Endodermal cell (in vitro differentiated cells): ENCODE data around the gene HES4. TPM values are rescaled to one million over a fixed set of nuclear protein-coding genes. Genes with fewer than 3 reads are reported as not detected.
A peak's percentile ranks its signal among the peaks of the same experiment; 100 is the strongest.

Source experiments
- DNase-seq: peaks from one replicate; pipeline ENCODE4 v3.0.0-alpha.2; 2017
- H3K27ac ChIP-seq: 2 replicates; pipeline ENCODE4 v1.5.1; 2013; ENCODE audit warnings: mild to moderate bottlenecking, low read depth, low read length, moderate library complexity
- H3K27me3 ChIP-seq: 2 replicates; pipeline ENCODE4 v1.6.1; 2013; ENCODE audit warnings: mild to moderate bottlenecking, low read length, moderate library complexity; ENCODE audit not compliant: insufficient read depth, control insufficient read depth, poor library complexity, severe bottlenecking
- H3K36me3 ChIP-seq: 2 replicates; pipeline ENCODE4 v1.7.0; 2013; ENCODE audit warnings: mild to moderate bottlenecking, low read length, moderate library complexity; ENCODE audit not compliant: control insufficient read depth, insufficient read depth
- H3K4me1 ChIP-seq: one replicate; pipeline ENCODE4 v1.7.0; 2013; ENCODE audit warnings: low read length; ENCODE audit not compliant: control insufficient read depth, insufficient read depth
- H3K4me3 ChIP-seq: 2 replicates; pipeline ENCODE4 v1.5.1; 2013; ENCODE audit warnings: mild to moderate bottlenecking, low read length, moderate library complexity
- H3K9ac ChIP-seq: 2 replicates; pipeline ENCODE4 v1.6.1; 2013; ENCODE audit warnings: mild to moderate bottlenecking, low read length, moderate library complexity; ENCODE audit not compliant: poor library complexity, severe bottlenecking; ENCODE audit errors: extremely low read depth
- H3K9me3 ChIP-seq: 2 replicates; pipeline ENCODE4 v1.6.1; 2013; ENCODE audit warnings: mild to moderate bottlenecking, low read length, moderate library complexity; ENCODE audit not compliant: control insufficient read depth
- H3K27ac Mint-ChIP-seq: 2 replicates; pipeline ENCODE4 v1.8.0; 2020; ENCODE audit warnings: mixed read lengths
- H3K27me3 Mint-ChIP-seq: 2 replicates; pipeline ENCODE4 v1.8.0; 2021; ENCODE audit warnings: mild to moderate bottlenecking, mixed read lengths; ENCODE audit not compliant: insufficient read depth
- H3K36me3 Mint-ChIP-seq: 2 replicates; pipeline ENCODE4 v1.8.0; 2020; ENCODE audit warnings: low read depth, mixed read lengths
- H3K4me1 Mint-ChIP-seq: 2 replicates; pipeline ENCODE4 v1.8.0; 2020; ENCODE audit warnings: mixed read lengths
- H3K4me3 Mint-ChIP-seq: 2 replicates; pipeline ENCODE4 v1.8.0; 2020; ENCODE audit warnings: mild to moderate bottlenecking, moderate library complexity, mixed read lengths
- H3K9me3 Mint-ChIP-seq: 2 replicates; pipeline ENCODE4 v1.8.0; 2020; ENCODE audit warnings: mild to moderate bottlenecking, mixed read lengths
- CTCF ChIP-seq: fragments of 200-600 bp; sonication (generic); conservative IDR thresholded peaks from 2 replicates; pipeline ENCODE4 v1.5.0; 2021; ENCODE audit warnings: antibody characterized with exemption, mild to moderate bottlenecking
- WGBS, 2 experiments: methylation state at CpG; one replicate each; pipeline versions ENCODE4 v1.1.5 to v1.1.7; 2013; ENCODE audit warnings: missing lambda C conversion rate in 2 of 2, mixed read lengths in 1 of 2; ENCODE audit not compliant: insufficient coverage in 1 of 2, insufficient read length in 1 of 2; 5-methylcytosine and 5-hydroxymethylcytosine counted together
- total RNA-seq, 2 donors: library from RNA; stranded (reverse); fragmentation: NEBNext Ultra II Directional in 1 of 2; extraction: Animal tissue kit (Norgen Biotek cat#: 25700) in 1 of 2; gene quantifications; 2 replicates in 1 of 2; 3 replicates in 1 of 2; pipeline ENCODE4 v1.2.1, GENCODE V29; 2021

HES4 gene
- total RNA-seq, 2 donors from 2014 or later: 16.1 to 19.7 TPM

GRCh38 chr1:997993-998744 lies 1.7 kb downstream of the HES4 start:
- H3K9me3 Mint-ChIP-seq: no peaks in the 10 kb centered on the region
- H3K27me3 Mint-ChIP-seq: peaks cover 74% of the 10 kb centered on the region
- Histone ChIP-seq H3K4me3 (peak overlapping the region; percentile 72), H3K36me3 (no peaks in the 10 kb centered on the region), H3K4me1 (peaks cover 4% of the 10 kb centered on the region), H3K27me3 (peaks cover 20% of the 10 kb centered on the region), H3K27ac (no peak overlapping the region), H3K9me3 (no peaks in the 10 kb centered on the region), H3K9ac (peak overlapping the region; percentile 95)
- DNase-seq: peak; percentile 82
- WGBS, 2 experiments: 19 to 21% methylated on average over 42 to 75 of the region's 75 CpGs
- peaks cover 4% of the 10 kb centered on the region for H3K4me1 Mint-ChIP-seq
- TF ChIP-seq CTCF: peak; percentile 34
- H3K4me3 Mint-ChIP-seq: peak overlapping the region; percentile 59
- no peaks in the 10 kb centered on the region for H3K36me3 Mint-ChIP-seq
- H3K27ac Mint-ChIP-seq: no peak overlapping the region

GRCh38 chr1:997713-997992 lies 2.2 kb downstream of the HES4 start:
- Mint-ChIP-seq H3K9me3 (peaks cover 4% of the 10 kb centered on the region), H3K4me3 (no peak overlapping the region), H3K27ac (no peak overlapping the region), H3K4me1 (peaks cover 3% of the 10 kb centered on the region), H3K27me3 (peaks cover 75% of the 10 kb centered on the region), H3K36me3 (no peaks in the 10 kb centered on the region)
- Histone ChIP-seq H3K4me3 (peak overlapping the region; percentile 72), H3K27me3 (peaks cover 25% of the 10 kb centered on the region), H3K27ac (peak overlapping the region; percentile 60), H3K36me3 (no peaks in the 10 kb centered on the region), H3K4me1 (no peaks in the 10 kb centered on the region), H3K9me3 (peaks cover 3% of the 10 kb centered on the region), H3K9ac (peak overlapping the region; percentile 5)
- DNase-seq: peak; percentile 67
- no peak for TF ChIP-seq CTCF
- 77% methylated on average over 3 of the region's 3 CpGs; no CpG with 5 or more reads in 1 of the 2 experiments for WGBS, 2 experiments

- H3K27me3 ChIP-seq: peaks cover 29% of the 10 kb centered on the region
- Mint-ChIP-seq H3K4me1 (peaks cover 3% of the 10 kb centered on the region), H3K9me3 (peaks cover 7% of the 10 kb centered on the region), H3K36me3 (no peaks in the 10 kb centered on the region), H3K4me3 (no peak overlapping the region), H3K27me3 (peaks cover 75% of the 10 kb centered on the region), H3K27ac (no peak overlapping the region)
- no peaks in the 10 kb centered on the region for H3K36me3 ChIP-seq
- 67 to 77% methylated on average over 15 to 24 of the region's 24 CpGs for WGBS, 2 experiments
- peak overlapping the region; percentile 72 for H3K4me3 ChIP-seq
- peaks cover 8% of the 10 kb centered on the region for H3K9me3 ChIP-seq
- H3K9ac ChIP-seq: peak overlapping the region; percentile 5
- peak overlapping the region; percentile 60 for H3K27ac ChIP-seq
- no peaks in the 10 kb centered on the region for H3K4me1 ChIP-seq
- no peak for TF ChIP-seq CTCF
- peak; percentile 76 for DNase-seq
Observed at GRCh38 chr1:996851-997712, 2.8 kb downstream of the HES4 start.
